Right lobe of liver (tissue), 4 donors: ENCODE data around the gene CDKN1C.

Experiments used
- CTCF ChIP-seq, 4 donors: fragments of 200-600 bp in 3 of 4; fragments of 450-650 bp in 1 of 4; IDR thresholded peaks; one replicate each; pipeline versions ENCODE4 v1.5.1 to v1.8.0; 2016 to 2022; ENCODE audit warnings: antibody characterized with exemption in 4 of 4, mild to moderate bottlenecking in 2 of 4
- POLR2A ChIP-seq: fragments of 450-650 bp; IDR thresholded peaks from one replicate; pipeline ENCODE4 v1.6.1; 2017; ENCODE audit warnings: antibody characterized with exemption, mild to moderate bottlenecking
- donor health status: DM: no; HTN: no; CAD: no.
- donor health status: DM: no; HTN: no; CAD: no.
- donor health status: DM: no; HTN: yes; CAD: no.

- no peak for TF ChIP-seq CTCF (IDR thresholded peaks at IDR 0.05)
- no peak for TF ChIP-seq POLR2A
These were observed 47.5 kb downstream of the CDKN1C start for GRCh38 chr11:2838091-2838490.
